Activated T-cell treated with anti-CD3 and anti-CD28 coated beads, Interleukin-2, amount 50 U/mL, for 4 hours (primary cell): ENCODE measurements around the gene FCHSD2. TPM values are rescaled to one million over a fixed set of nuclear protein-coding genes. Genes with fewer than 3 reads are reported as not detected.

Experiments
- ATAC-seq, 2 donors: fragments of 200-7000 bp; cut with Tn5 transposase; one replicate each; pipeline ENCODE4 v1.10.0; 2021
- DNase-seq: peaks from one replicate; pipeline ENCODE4 v3.0.0-alpha.2; 2020
- H3K27me3 Mint-ChIP-seq: one replicate; pipeline ENCODE4 v1.8.0; 2021; ENCODE audit warnings: low read depth, mixed read lengths
- H3K36me3 Mint-ChIP-seq: one replicate; pipeline ENCODE4 v1.8.0; 2022; ENCODE audit warnings: mixed read lengths; ENCODE audit not compliant: insufficient read depth
- H3K4me1 Mint-ChIP-seq: one replicate; pipeline ENCODE4 v1.8.0; 2021; ENCODE audit warnings: low read depth, mixed read lengths
- H3K4me3 Mint-ChIP-seq: one replicate; pipeline ENCODE4 v1.8.0; 2021; ENCODE audit warnings: mild to moderate bottlenecking, moderate library complexity, mixed read lengths
- H3K9me3 Mint-ChIP-seq: one replicate; pipeline ENCODE4 v1.8.0; 2021; ENCODE audit warnings: mixed read lengths
- total RNA-seq, 3 donors: library from RNA; stranded (reverse); gene quantifications; one replicate each; pipeline ENCODE4 v1.2.1, GENCODE V29; 2021

FCHSD2 gene
- total RNA-seq, 3 donors from 2014 or later, result 16.3 to 25.0 (median 20.3) TPM

- ATAC-seq, result no peak
- H3K9me3 Mint-ChIP-seq, result no peaks in the 10 kb centered on the region
- no peak for DNase-seq
- H3K4me1 Mint-ChIP-seq, result peaks cover 9% of the 10 kb centered on the region
- no peak overlapping the region for H3K4me3 Mint-ChIP-seq
- H3K36me3 Mint-ChIP-seq, result no peaks in the 10 kb centered on the region
- H3K27me3 Mint-ChIP-seq, result no peaks in the 10 kb centered on the region
These were observed 35.3 kb upstream of the FCHSD2 start for GRCh38 chr11:73177380-73177777.

GRCh38 chr11:73176874-73177155 is 34.7 kb upstream of the FCHSD2 start:
- Mint-ChIP-seq H3K9me3 (no peaks in the 10 kb centered on the region), H3K4me3 (no peak overlapping the region), H3K27me3 (no peaks in the 10 kb centered on the region), H3K36me3 (no peaks in the 10 kb centered on the region), H3K4me1 (peaks cover 9% of the 10 kb centered on the region)
- ATAC-seq (no peak), DNase-seq (no peak)

- ATAC-seq (no peak), DNase-seq (no peak)
- H3K9me3 Mint-ChIP-seq, result no peaks in the 10 kb centered on the region
- peaks cover 9% of the 10 kb centered on the region for H3K4me1 Mint-ChIP-seq
- no peak overlapping the region for H3K4me3 Mint-ChIP-seq
- H3K27me3 Mint-ChIP-seq, result no peaks in the 10 kb centered on the region
- no peaks in the 10 kb centered on the region for H3K36me3 Mint-ChIP-seq
These were observed 34.2 kb upstream of the FCHSD2 start for GRCh38 chr11:73176145-73176873.

- no peaks in the 10 kb centered on the region for H3K27me3 Mint-ChIP-seq
- no peak overlapping the region for H3K4me3 Mint-ChIP-seq
- no peaks in the 10 kb centered on the region for H3K9me3 Mint-ChIP-seq
- peaks cover 9% of the 10 kb centered on the region for H3K4me1 Mint-ChIP-seq
- ATAC-seq (no peak), DNase-seq (no peak)
- no peaks in the 10 kb centered on the region for H3K36me3 Mint-ChIP-seq
These were observed 33.5 kb upstream of the FCHSD2 start for GRCh38 chr11:73175551-73176144.

- Mint-ChIP-seq H3K4me1 (peaks cover 9% of the 10 kb centered on the region), H3K27me3 (no peaks in the 10 kb centered on the region), H3K4me3 (no peak overlapping the region), H3K9me3 (no peaks in the 10 kb centered on the region), H3K36me3 (no peaks in the 10 kb centered on the region)
- ATAC-seq (no peak), DNase-seq (no peak)
These were observed 32.3 kb upstream of the FCHSD2 start for GRCh38 chr11:73174495-73174791.

GRCh38 chr11:73173755-73174494 is 31.8 kb upstream of the FCHSD2 start:
- ATAC-seq (no peak), DNase-seq (no peak)
- no peaks in the 10 kb centered on the region for H3K27me3 Mint-ChIP-seq
- H3K9me3 Mint-ChIP-seq, result no peaks in the 10 kb centered on the region
- peaks cover 9% of the 10 kb centered on the region for H3K4me1 Mint-ChIP-seq
- no peaks in the 10 kb centered on the region for H3K36me3 Mint-ChIP-seq
- no peak overlapping the region for H3K4me3 Mint-ChIP-seq

GRCh38 chr11:73172992-73173656 is 31.0 kb upstream of the FCHSD2 start:
- H3K4me3 Mint-ChIP-seq, result no peak overlapping the region
- H3K36me3 Mint-ChIP-seq, result no peaks in the 10 kb centered on the region
- ATAC-seq (no peak), DNase-seq (no peak)
- no peaks in the 10 kb centered on the region for H3K27me3 Mint-ChIP-seq
- H3K4me1 Mint-ChIP-seq, result peaks cover 8% of the 10 kb centered on the region
- H3K9me3 Mint-ChIP-seq, result no peaks in the 10 kb centered on the region

- H3K4me1 Mint-ChIP-seq, result peaks cover 2% of the 10 kb centered on the region
- DNase-seq, result no peak
These were observed 29.5 kb upstream of the FCHSD2 start for GRCh38 chr11:73171436-73172161.

GRCh38 chr11:73170140-73170539 is 28.0 kb upstream of the FCHSD2 start:
- Mint-ChIP-seq H3K4me3 (no peak overlapping the region), H3K4me1 (no peaks in the 10 kb centered on the region), H3K36me3 (no peaks in the 10 kb centered on the region), H3K9me3 (no peaks in the 10 kb centered on the region), H3K27me3 (peaks cover 2% of the 10 kb centered on the region)
- no peak for ATAC-seq
- no peak for DNase-seq

More at GRCh38 chr11:73171436-73172161, 29.5 kb upstream of the FCHSD2 start:
- no peaks in the 10 kb centered on the region for H3K9me3 Mint-ChIP-seq
- no peaks in the 10 kb centered on the region for H3K36me3 Mint-ChIP-seq
- no peak for ATAC-seq
- H3K27me3 Mint-ChIP-seq, result no peaks in the 10 kb centered on the region
- H3K4me3 Mint-ChIP-seq, result no peak overlapping the region

GRCh38 chr11:73168925-73169579 is 26.9 kb upstream of the FCHSD2 start:
- no peaks in the 10 kb centered on the region for H3K9me3 Mint-ChIP-seq
- H3K36me3 Mint-ChIP-seq, result no peaks in the 10 kb centered on the region
- no peak for DNase-seq
- no peaks in the 10 kb centered on the region for H3K4me1 Mint-ChIP-seq
- peaks cover 3% of the 10 kb centered on the region for H3K27me3 Mint-ChIP-seq
- H3K4me3 Mint-ChIP-seq, result no peak overlapping the region
- ATAC-seq, result no peak

- no peaks in the 10 kb centered on the region for H3K36me3 Mint-ChIP-seq
- DNase-seq, result no peak
- H3K27me3 Mint-ChIP-seq, result peaks cover 3% of the 10 kb centered on the region
- no peak overlapping the region for H3K4me3 Mint-ChIP-seq
- peaks cover 1% of the 10 kb centered on the region for H3K4me1 Mint-ChIP-seq
- no peak for ATAC-seq
- H3K9me3 Mint-ChIP-seq, result no peaks in the 10 kb centered on the region
These were observed 25.3 kb upstream of the FCHSD2 start for GRCh38 chr11:73167363-73167954.

GRCh38 chr11:73164803-73165540 is 22.9 kb upstream of the FCHSD2 start:
- ATAC-seq (no peak), DNase-seq (no peak)
- no peaks in the 10 kb centered on the region for H3K9me3 Mint-ChIP-seq
- H3K4me3 Mint-ChIP-seq, result no peak overlapping the region
- peaks cover 3% of the 10 kb centered on the region for H3K27me3 Mint-ChIP-seq
- peaks cover 3% of the 10 kb centered on the region for H3K4me1 Mint-ChIP-seq
- no peaks in the 10 kb centered on the region for H3K36me3 Mint-ChIP-seq

GRCh38 chr11:73163638-73164174 is 21.6 kb upstream of the FCHSD2 start:
- no peaks in the 10 kb centered on the region for H3K36me3 Mint-ChIP-seq
- DNase-seq (no peak), ATAC-seq (no peak)
- H3K9me3 Mint-ChIP-seq, result no peaks in the 10 kb centered on the region
- peaks cover 3% of the 10 kb centered on the region for H3K27me3 Mint-ChIP-seq
- H3K4me1 Mint-ChIP-seq, result peaks cover 7% of the 10 kb centered on the region
- no peak overlapping the region for H3K4me3 Mint-ChIP-seq
